HEK293 (cell line): ENCODE measurements around the gene GSTM1.

Experiments used
- CTCF ChIA-PET: fragments of 350-600 bp; formaldehyde crosslinking; extraction: SDS; loops from one replicate; lab custom pipeline; 2021; ENCODE audit warnings: antibody characterized with exemption; lab: Yijun Ruan, JAX
- POLR2A ChIA-PET: fragments of 300-600 bp; formaldehyde crosslinking; extraction: SDS; loops from one replicate; lab custom pipeline; 2020; ENCODE audit warnings: antibody characterized with exemption, inconsistent platforms; lab: Yijun Ruan, JAX
- H3K27ac ChIP-seq: fragments of 200-500 bp; sonication (Bioruptor generic); 2 replicates; pipeline ENCODE4 v1.5.1; 2014; ENCODE audit warnings: low read depth, low read length, control low read depth, inconsistent platforms; ENCODE audit errors: extremely low read depth
- H3K36me3 ChIP-seq, 2 experiments: fragments of 200-500 bp in 1 of 2; sonication (Bioruptor generic) in 1 of 2; 1 replicate in 1 of 2; 2 replicates in 1 of 2; pipeline ENCODE4 v1.5.1; 2014 to 2017; ENCODE audit warnings: inconsistent platforms in 2 of 2, low read length in 2 of 2; ENCODE audit not compliant: control insufficient read depth in 2 of 2, insufficient read depth in 1 of 2
- H3K4me1 ChIP-seq: fragments of 200-500 bp; sonication (Bioruptor generic); 2 replicates; pipeline ENCODE4 v1.5.1; 2014; ENCODE audit warnings: mild to moderate bottlenecking, low read length, inconsistent platforms; ENCODE audit not compliant: control insufficient read depth, insufficient read depth
- H3K4me3 ChIP-seq: 2 replicates; pipeline ENCODE4 v1.5.1; 2011; ENCODE audit warnings: low read depth, mild to moderate bottlenecking, control low read depth, low read length, moderate library complexity
- H3K9me3 ChIP-seq: fragments of 200-500 bp; sonication (Bioruptor generic); 2 replicates; pipeline ENCODE4 v1.5.1; 2014; ENCODE audit warnings: low read depth, low read length, inconsistent platforms; ENCODE audit not compliant: control insufficient read depth, insufficient read depth
- MEIS1 ChIP-seq: sonication (generic); formaldehyde crosslinking; IDR thresholded peaks from 2 replicates; pipeline ENCODE4 v1.8.1; 2022; ENCODE audit warnings: missing genetic modification reagents, mild to moderate bottlenecking, borderline replicate concordance
- REPIN1 ChIP-seq: fragments of 450-650 bp; formaldehyde crosslinking; IDR thresholded peaks from 2 replicates; pipeline ENCODE4 v1.5.1; 2017; ENCODE audit warnings: missing biosample characterization, missing genetic modification characterization, low read depth
- SALL2 ChIP-seq: fragments of 450-650 bp; formaldehyde crosslinking; IDR thresholded peaks from 2 replicates; pipeline ENCODE4 v1.5.0; 2017; ENCODE audit warnings: missing biosample characterization, mild to moderate bottlenecking, missing genetic modification characterization, borderline replicate concordance
- SETDB1 ChIP-seq: IDR thresholded peaks from one replicate; pipeline ENCODE4 v1.6.1; 2017; ENCODE audit warnings: mild to moderate bottlenecking, low read length, moderate library complexity, mixed read lengths; ENCODE audit not compliant: insufficient read length
- YY1 ChIP-seq: fragments of 450-650 bp; formaldehyde crosslinking; IDR thresholded peaks from 2 replicates; pipeline ENCODE4 v1.5.1; 2018; ENCODE audit warnings: missing biosample characterization, missing genetic modification characterization
- ZEB2 ChIP-seq: fragments of 450-650 bp; formaldehyde crosslinking; IDR thresholded peaks from 2 replicates; pipeline ENCODE4 v1.5.1; 2016; ENCODE audit warnings: missing biosample characterization, missing genetic modification characterization
- ZFP3 ChIP-seq: fragments of 450-650 bp; formaldehyde crosslinking; IDR thresholded peaks from 2 replicates; pipeline ENCODE4 v1.5.1; 2016; ENCODE audit warnings: low read depth, missing biosample characterization, missing genetic modification characterization
- ZFP69B ChIP-seq: fragments of 450-650 bp; formaldehyde crosslinking; IDR thresholded peaks from 2 replicates; pipeline ENCODE4 v1.5.1; 2016; ENCODE audit warnings: missing biosample characterization, missing genetic modification characterization
- ZNF48 ChIP-seq: fragments of 450-650 bp; formaldehyde crosslinking; IDR thresholded peaks from 2 replicates; pipeline ENCODE4 v1.5.1; 2016; ENCODE audit warnings: missing biosample characterization, missing genetic modification characterization
- ZNF514 ChIP-seq: fragments of 450-650 bp; formaldehyde crosslinking; IDR thresholded peaks from 2 replicates; pipeline ENCODE4 v1.5.1; 2016; ENCODE audit warnings: missing biosample characterization, missing genetic modification characterization
- ZNF585B ChIP-seq: fragments of 450-650 bp; formaldehyde crosslinking; IDR thresholded peaks from 2 replicates; pipeline ENCODE4 v1.5.1; 2016; ENCODE audit warnings: missing biosample characterization, missing genetic modification characterization
- ZNF664 ChIP-seq: fragments of 450-650 bp; formaldehyde crosslinking; IDR thresholded peaks from 2 replicates; pipeline ENCODE4 v1.5.1; 2016; ENCODE audit warnings: missing biosample characterization, missing genetic modification characterization
- ZNF777 ChIP-seq: fragments of 450-650 bp; formaldehyde crosslinking; IDR thresholded peaks from 2 replicates; pipeline ENCODE4 v1.5.1; 2017; ENCODE audit warnings: missing biosample characterization, missing genetic modification characterization, borderline replicate concordance
- ZNF791 ChIP-seq: fragments of 450-650 bp; formaldehyde crosslinking; IDR thresholded peaks from 2 replicates; pipeline ENCODE4 v1.5.1; 2016; ENCODE audit warnings: missing biosample characterization, missing genetic modification characterization
- TF ChIP-seq, protein P1 (sequence below): fragments of 450-650 bp; formaldehyde crosslinking; IDR thresholded peaks from 2 replicates; pipeline ENCODE4 v1.5.1; 2016; ENCODE audit warnings: missing biosample characterization, missing genetic modification characterization, borderline replicate concordance
- TF ChIP-seq, protein P2 (sequence below): fragments of 450-650 bp; formaldehyde crosslinking; IDR thresholded peaks from 2 replicates; pipeline ENCODE4 v1.5.1; 2016; ENCODE audit warnings: missing biosample characterization, missing genetic modification characterization
- TF ChIP-seq, protein P3 (sequence below): fragments of 450-650 bp; formaldehyde crosslinking; IDR thresholded peaks from 2 replicates; pipeline ENCODE4 v1.5.1; 2017; ENCODE audit warnings: missing biosample characterization, missing genetic modification characterization
- TF ChIP-seq, protein P4 (sequence below): fragments of 450-650 bp; formaldehyde crosslinking; IDR thresholded peaks from 2 replicates; pipeline ENCODE4 v1.5.1; 2016; ENCODE audit warnings: missing biosample characterization, missing genetic modification characterization

The GSTM1 gene

DNA sequence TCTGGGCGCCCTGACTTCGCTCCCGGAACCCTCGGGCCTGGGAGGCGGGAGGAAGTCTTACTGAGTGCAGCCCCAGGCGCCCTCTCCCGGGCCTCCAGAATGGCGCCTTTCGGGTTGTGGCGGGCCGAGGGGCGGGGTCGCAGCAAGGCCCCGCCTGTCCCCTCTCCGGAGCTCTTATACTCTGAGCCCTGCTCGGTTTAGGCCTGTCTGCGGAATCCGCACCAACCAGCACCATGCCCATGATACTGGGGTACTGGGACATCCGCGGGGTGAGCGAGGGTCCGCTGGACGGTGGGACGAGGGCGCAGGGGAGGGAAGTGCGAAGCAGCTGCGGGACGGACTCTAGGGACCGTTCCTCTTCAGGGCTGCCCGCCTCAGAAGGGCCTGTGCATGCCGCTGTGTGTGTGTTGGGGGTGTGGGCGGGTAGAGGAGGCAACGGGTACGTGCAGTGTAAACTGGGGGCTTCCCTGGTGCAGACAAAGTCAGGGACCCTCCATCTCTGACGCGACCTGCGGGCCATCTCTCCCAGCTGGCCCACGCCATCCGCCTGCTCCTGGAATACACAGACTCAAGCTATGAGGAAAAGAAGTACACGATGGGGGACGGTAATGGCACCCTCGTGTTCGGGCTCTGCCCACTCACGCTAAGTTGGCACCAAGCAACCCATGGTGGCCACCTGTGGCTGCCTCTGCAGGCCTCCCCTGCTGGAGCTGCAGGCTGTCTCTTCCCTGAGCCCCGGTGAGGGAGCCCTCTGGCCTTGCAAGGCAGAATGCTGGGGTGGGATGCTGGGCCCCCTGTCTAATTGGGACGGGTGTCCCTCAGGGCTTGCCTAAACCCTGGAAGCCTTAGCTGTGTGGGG is at the start of gene GSTM1:
Gene GSTM1, plus strand, starts transcription at position 177 of the 859 bp plus-strand sequence. Its CDS starts 57 bp downstream, at position 234.
- ChIA-PET POLR2A (no interaction called here), CTCF (no interaction called here)
- Histone ChIP-seq H3K36me3 (no peaks in the 10 kb centered on the region), H3K9me3 (no peaks in the 10 kb centered on the region), H3K4me3 (no peak within 1 kb of the TSS), H3K27ac (no peak within 1 kb of the TSS), H3K4me1 (no peaks in the 10 kb centered on the region)
- TF ChIP-seq ZNF514 (tag by site-specific recombination) (no peak), ZFP69B (no peak), YY1 (tag by site-specific recombination) (no peak), ZNF48 (tag by site-specific recombination) (no peak), ZNF777 (tag by site-specific recombination) (no peak), SALL2 (no peak), ZNF791 (tag by site-specific recombination) (no peak), ZFP3 (tag by site-specific recombination) (no peak), SETDB1 (no peak), MEIS1 (CRISPR knock-in tag) (no peak), ZNF664 (tag by site-specific recombination) (no peak), ZNF585B (tag by site-specific recombination) (no peak), REPIN1 (tag by site-specific recombination) (no peak), ZEB2 (no peak)
- TF ChIP-seq, protein P1, sequence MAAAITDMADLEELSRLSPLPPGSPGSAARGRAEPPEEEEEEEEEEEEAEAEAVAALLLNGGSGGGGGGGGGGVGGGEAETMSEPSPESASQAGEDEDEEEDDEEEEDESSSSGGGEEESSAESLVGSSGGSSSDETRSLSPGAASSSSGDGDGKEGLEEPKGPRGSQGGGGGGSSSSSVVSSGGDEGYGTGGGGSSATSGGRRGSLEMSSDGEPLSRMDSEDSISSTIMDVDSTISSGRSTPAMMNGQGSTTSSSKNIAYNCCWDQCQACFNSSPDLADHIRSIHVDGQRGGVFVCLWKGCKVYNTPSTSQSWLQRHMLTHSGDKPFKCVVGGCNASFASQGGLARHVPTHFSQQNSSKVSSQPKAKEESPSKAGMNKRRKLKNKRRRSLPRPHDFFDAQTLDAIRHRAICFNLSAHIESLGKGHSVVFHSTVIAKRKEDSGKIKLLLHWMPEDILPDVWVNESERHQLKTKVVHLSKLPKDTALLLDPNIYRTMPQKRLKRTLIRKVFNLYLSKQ (tag by site-specific recombination): no peak
- TF ChIP-seq, protein P2, sequence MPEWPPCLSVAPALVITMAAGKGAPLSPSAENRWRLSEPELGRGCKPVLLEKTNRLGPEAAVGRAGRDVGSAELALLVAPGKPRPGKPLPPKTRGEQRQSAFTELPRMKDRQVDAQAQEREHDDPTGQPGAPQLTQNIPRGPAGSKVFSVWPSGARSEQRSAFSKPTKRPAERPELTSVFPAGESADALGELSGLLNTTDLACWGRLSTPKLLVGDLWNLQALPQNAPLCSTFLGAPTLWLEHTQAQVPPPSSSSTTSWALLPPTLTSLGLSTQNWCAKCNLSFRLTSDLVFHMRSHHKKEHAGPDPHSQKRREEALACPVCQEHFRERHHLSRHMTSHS (tag by site-specific recombination): no peak
- TF ChIP-seq, protein P3, sequence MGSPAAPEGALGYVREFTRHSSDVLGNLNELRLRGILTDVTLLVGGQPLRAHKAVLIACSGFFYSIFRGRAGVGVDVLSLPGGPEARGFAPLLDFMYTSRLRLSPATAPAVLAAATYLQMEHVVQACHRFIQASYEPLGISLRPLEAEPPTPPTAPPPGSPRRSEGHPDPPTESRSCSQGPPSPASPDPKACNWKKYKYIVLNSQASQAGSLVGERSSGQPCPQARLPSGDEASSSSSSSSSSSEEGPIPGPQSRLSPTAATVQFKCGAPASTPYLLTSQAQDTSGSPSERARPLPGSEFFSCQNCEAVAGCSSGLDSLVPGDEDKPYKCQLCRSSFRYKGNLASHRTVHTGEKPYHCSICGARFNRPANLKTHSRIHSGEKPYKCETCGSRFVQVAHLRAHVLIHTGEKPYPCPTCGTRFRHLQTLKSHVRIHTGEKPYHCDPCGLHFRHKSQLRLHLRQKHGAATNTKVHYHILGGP (tag by site-specific recombination): no peak
- TF ChIP-seq, protein P4, sequence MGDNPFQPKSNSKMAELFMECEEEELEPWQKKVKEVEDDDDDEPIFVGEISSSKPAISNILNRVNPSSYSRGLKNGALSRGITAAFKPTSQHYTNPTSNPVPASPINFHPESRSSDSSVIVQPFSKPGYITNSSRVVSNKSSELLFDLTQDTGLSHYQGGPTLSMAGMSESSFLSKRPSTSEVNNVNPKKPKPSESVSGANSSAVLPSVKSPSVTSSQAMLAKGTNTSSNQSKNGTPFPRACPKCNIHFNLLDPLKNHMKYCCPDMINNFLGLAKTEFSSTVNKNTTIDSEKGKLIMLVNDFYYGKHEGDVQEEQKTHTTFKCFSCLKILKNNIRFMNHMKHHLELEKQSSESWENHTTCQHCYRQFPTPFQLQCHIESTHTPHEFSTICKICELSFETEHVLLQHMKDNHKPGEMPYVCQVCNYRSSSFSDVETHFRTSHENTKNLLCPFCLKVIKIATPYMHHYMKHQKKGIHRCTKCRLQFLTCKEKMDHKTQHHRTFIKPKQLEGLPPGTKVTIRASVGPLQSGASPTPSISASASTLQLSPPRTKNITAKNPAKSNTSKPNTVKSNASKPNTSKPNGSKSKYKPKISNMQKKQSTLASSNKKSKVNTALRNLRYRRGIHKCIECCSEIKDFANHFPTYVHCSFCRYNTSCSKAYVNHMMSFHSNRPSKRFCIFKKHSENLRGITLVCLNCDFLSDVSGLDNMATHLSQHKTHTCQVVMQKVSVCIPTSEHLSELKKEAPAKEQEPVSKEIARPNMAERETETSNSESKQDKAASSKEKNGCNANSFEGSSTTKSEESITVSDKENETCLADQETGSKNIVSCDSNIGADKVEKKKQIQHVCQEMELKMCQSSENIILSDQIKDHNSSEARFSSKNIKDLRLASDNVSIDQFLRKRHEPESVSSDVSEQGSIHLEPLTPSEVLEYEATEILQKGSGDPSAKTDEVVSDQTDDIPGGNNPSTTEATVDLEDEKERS (tag by site-specific recombination): no peak
